CD14-positive monocyte (primary cell): ENCODE data around the gene HSPA14. TPM values are rescaled to one million over a fixed set of nuclear protein-coding genes. Genes with fewer than 3 reads are reported as not detected.
"Not testable (repeated sequence)": the region's sequence is repeated elsewhere in the genome, so short reads cannot be mapped to it uniquely, and the experiment has no call there.

Experiments used
- DNase-seq, 3 donors: peaks; one replicate each; pipeline ENCODE4 v3.0.0-alpha.2; 2011 to 2022
- H2AFZ ChIP-seq: 2 replicates; pipeline ENCODE4 v1.6.0; 2012; ENCODE audit warnings: mild to moderate bottlenecking, low read depth, low read length, inconsistent platforms; ENCODE audit not compliant: insufficient read depth, poor library complexity, severe bottlenecking
- H3K27ac ChIP-seq, 2 donors: 1 replicate in 1 of 2; 2 replicates in 1 of 2; pipeline ENCODE4 v1.5.1; 2012 to 2013; ENCODE audit warnings: low read length in 2 of 2, control low read depth in 1 of 2, inconsistent platforms in 1 of 2, low read depth in 1 of 2, mild to moderate bottlenecking in 1 of 2
- H3K27me3 ChIP-seq, 2 donors: one replicate each; pipeline versions ENCODE4 v1.6.0 to v1.6.1; 2011 to 2013; ENCODE audit warnings: low read length in 2 of 2; ENCODE audit not compliant: control insufficient read depth in 2 of 2, insufficient read depth in 2 of 2
- H3K36me3 ChIP-seq, 2 donors: replicated peaks in 1 of 2; 1 replicate in 1 of 2; 2 replicates in 1 of 2; pipeline versions ENCODE4 v1.5.1 to v1.6.1; 2012 to 2013; ENCODE audit warnings: low read length in 2 of 2, control low read depth in 1 of 2, inconsistent platforms in 1 of 2, mild to moderate bottlenecking in 1 of 2; ENCODE audit not compliant: insufficient read depth in 2 of 2, control insufficient read depth in 1 of 2
- H3K4me1 ChIP-seq, 2 donors: 1 replicate in 1 of 2; 2 replicates in 1 of 2; pipeline versions ENCODE4 v1.5.1 to v1.6.1; 2012 to 2013; ENCODE audit warnings: low read length in 2 of 2, control low read depth in 1 of 2, inconsistent platforms in 1 of 2, mild to moderate bottlenecking in 1 of 2, moderate library complexity in 1 of 2; ENCODE audit not compliant: insufficient read depth in 2 of 2, control insufficient read depth in 1 of 2
- H3K4me2 ChIP-seq: replicated peaks from 2 replicates; pipeline ENCODE3; 2012; ENCODE audit warnings: low read length, moderate library complexity, mild to moderate bottlenecking; ENCODE audit not compliant: poor library complexity, severe bottlenecking; ENCODE audit errors: extremely low read depth
- H3K4me3 ChIP-seq, 3 experiments: fragments of 200-600 bp in 1 of 3; sonication (generic) in 1 of 3; replicated peaks in 1 of 3; 1 replicate in 2 of 3; 2 replicates in 1 of 3; pipeline ENCODE4 v1.5.1; 2011 to 2013; ENCODE audit warnings: low read length in 3 of 3, mild to moderate bottlenecking in 3 of 3, control low read depth in 2 of 3, low read depth in 2 of 3, inconsistent platforms in 1 of 3, moderate library complexity in 1 of 3
- H3K79me2 ChIP-seq: 2 replicates; pipeline ENCODE4 v1.6.0; 2012; ENCODE audit warnings: mild to moderate bottlenecking, control low read depth, inconsistent platforms, low read length, moderate library complexity; ENCODE audit not compliant: insufficient read depth
- H3K9ac ChIP-seq: 2 replicates; pipeline ENCODE4 v1.6.0; 2017; ENCODE audit warnings: low read length, mild to moderate bottlenecking; ENCODE audit not compliant: insufficient read depth, poor library complexity, severe bottlenecking
- H3K9me3 ChIP-seq, 2 donors: replicated peaks in 1 of 2; 1 replicate in 1 of 2; 2 replicates in 1 of 2; pipeline versions ENCODE4 v1.5.1 to v1.6.1; 2012 to 2013; ENCODE audit warnings: low read length in 2 of 2, control low read depth in 1 of 2; ENCODE audit not compliant: control insufficient read depth in 1 of 2, insufficient read depth in 1 of 2
- H4K20me1 ChIP-seq: 2 replicates; pipeline ENCODE4 v1.6.0; 2012; ENCODE audit warnings: mild to moderate bottlenecking, low read length, control low read depth, moderate library complexity; ENCODE audit not compliant: insufficient read depth
- H3K27ac Mint-ChIP-seq, 7 donors: one replicate each; pipeline ENCODE4 v1.8.0; 2020; ENCODE audit warnings: mild to moderate bottlenecking in 7 of 7, mixed read lengths in 7 of 7, moderate library complexity in 6 of 7, inconsistent platforms in 2 of 7
- H3K27me3 Mint-ChIP-seq, 3 donors: one replicate each; pipeline ENCODE4 v1.8.0; 2021 to 2022; ENCODE audit warnings: low read depth in 3 of 3, mild to moderate bottlenecking in 3 of 3, mixed read lengths in 3 of 3, moderate library complexity in 3 of 3, inconsistent platforms in 1 of 3
- H3K36me3 Mint-ChIP-seq, 2 donors: one replicate each; pipeline ENCODE4 v1.8.0; 2020; ENCODE audit warnings: mixed read lengths in 2 of 2, inconsistent platforms in 1 of 2, mild to moderate bottlenecking in 1 of 2
- H3K4me1 Mint-ChIP-seq: one replicate; pipeline ENCODE4 v1.8.0; 2020; ENCODE audit warnings: mild to moderate bottlenecking, mixed read lengths
- H3K4me3 Mint-ChIP-seq, 2 donors: one replicate each; pipeline ENCODE4 v1.8.0; 2020; ENCODE audit warnings: mild to moderate bottlenecking in 2 of 2, mixed read lengths in 2 of 2, moderate library complexity in 1 of 2
- H3K9me3 Mint-ChIP-seq, 7 donors: one replicate each; pipeline ENCODE4 v1.8.0; 2020 to 2022; ENCODE audit warnings: mixed read lengths in 7 of 7, mild to moderate bottlenecking in 6 of 7, moderate library complexity in 6 of 7, inconsistent platforms in 2 of 7
- CTCF ChIP-seq: fragments of 200-600 bp; IDR thresholded peaks from one replicate; pipeline ENCODE4 v1.8.0; 2022; ENCODE audit warnings: antibody characterized with exemption, mild to moderate bottlenecking
- WGBS: methylation state at CpG from one replicate; pipeline ENCODE4 v1.1.5; 2013; ENCODE audit warnings: missing lambda C conversion rate; ENCODE audit not compliant: insufficient coverage; 5-methylcytosine and 5-hydroxymethylcytosine counted together
- intact Hi-C, 2 donors: fragments of 100-400 bp; cut with micrococcal nuclease; formaldehyde crosslinking; loops; one replicate each; pipeline versions ENCODE4 v1.15.0 to v1.15.1; 2023
- polyA plus RNA-seq, 3 donors: library from polyadenylated mRNA; depleted of rRNA in 1 of 3; unstranded in 2 of 3; stranded (reverse) in 1 of 3; fragments of 300-500 nt in 2 of 3; fragments of >200 nt in 1 of 3; fragmentation: Illumina TruSeq in 2 of 3; gene quantifications; 1 replicate in 2 of 3; 2 replicates in 1 of 3; pipeline ENCODE4 v1.2.3, GENCODE V29; 2012 to 2021

Gene HSPA14
- polyA plus RNA-seq, 3 donors: 10.4 to 19.3 (median 15.4) TPM

DNA sequence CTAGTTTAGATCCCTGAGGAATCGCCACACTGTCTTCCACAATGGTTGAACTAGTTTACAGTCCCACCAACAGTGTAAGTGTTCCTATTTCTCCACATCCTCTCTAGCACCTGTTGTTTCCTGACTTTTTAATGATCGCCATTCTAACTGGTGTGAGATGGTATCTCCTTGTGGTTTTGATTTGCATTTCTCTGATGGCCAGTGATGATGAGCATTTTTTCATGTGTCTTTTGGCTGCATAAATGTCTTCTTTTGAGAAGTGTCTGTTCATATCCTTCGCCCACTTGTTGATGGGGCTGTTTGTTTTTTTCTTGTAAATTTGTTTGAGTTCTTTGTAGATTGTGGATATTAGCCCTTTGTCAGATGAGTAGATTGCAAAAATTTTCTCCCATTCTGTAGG is 26.8 kb downstream of the HSPA14 start:
- H3K36me3 ChIP-seq: peaks cover 31 to 54% of the 10 kb centered on the region in 2 donors
- H3K9me3 ChIP-seq, DNase-seq, H3K27me3 ChIP-seq, H4K20me1 ChIP-seq, intact Hi-C loops, H3K4me3 ChIP-seq, H3K4me1 Mint-ChIP-seq, H3K9ac ChIP-seq, H3K4me1 ChIP-seq, H3K9me3 Mint-ChIP-seq, H3K79me2 ChIP-seq, H2AFZ ChIP-seq, H3K27ac ChIP-seq, H3K4me2 ChIP-seq, H3K27ac Mint-ChIP-seq, H3K27me3 Mint-ChIP-seq, H3K4me3 Mint-ChIP-seq: not testable (repeated sequence)
- WGBS: no CpG with 5 or more reads among the region's 3 CpGs
- peaks cover 40 to 57% of the 10 kb centered on the region in 2 donors for H3K36me3 Mint-ChIP-seq

GRCh38 chr10:14873090-14873760 is 35.1 kb downstream of the HSPA14 start:
- H3K27me3 Mint-ChIP-seq: no peaks in the 10 kb centered on the region
- WGBS: no CpG with 5 or more reads among the region's 2 CpGs

More at GRCh38 chr10:14873090-14873760, 35.1 kb downstream of the HSPA14 start:
- no peak for DNase-seq
- Histone ChIP-seq H3K27ac (no peak overlapping the region), H3K79me2 (peaks cover 20% of the 10 kb centered on the region), H3K4me2 (no peak overlapping the region), H2AFZ (no peak overlapping the region), H3K4me1 (peaks cover 8 to 23% of the 10 kb centered on the region in 2 donors), H3K27me3 (no peaks in the 10 kb centered on the region), H3K4me3 (no peak overlapping the region), H3K9me3 (no peaks in the 10 kb centered on the region), H3K36me3 (peaks cover 26 to 37% of the 10 kb centered on the region in 2 donors), H4K20me1 (peaks cover 4% of the 10 kb centered on the region), H3K9ac (no peak overlapping the region)
- intact Hi-C loops: no loop called here
- Mint-ChIP-seq H3K27ac (no peak overlapping the region), H3K4me3 (no peak overlapping the region), H3K36me3 (peaks cover 21 to 36% of the 10 kb centered on the region in 2 donors), H3K4me1 (peaks cover 21% of the 10 kb centered on the region), H3K9me3 (no peaks in the 10 kb centered on the region)
- no peak for TF ChIP-seq CTCF
